AG04449 (cell line): ENCODE data around the gene HNMT.

Source experiments
- CTCF ChIA-PET: fragments of 350-600 bp; formaldehyde crosslinking; extraction: SDS; loops from one replicate; lab custom pipeline; 2021; ENCODE audit warnings: antibody characterized with exemption; lab: Yijun Ruan, JAX
- POLR2A ChIA-PET: fragments of 400-600, 350-600 bp; formaldehyde crosslinking; extraction: SDS; loops from one replicate; lab custom pipeline; 2020; ENCODE audit warnings: antibody characterized with exemption, inconsistent platforms; lab: Yijun Ruan, JAX
- DNase-seq: peaks from one replicate; pipeline ENCODE4 v3.0.0-alpha.2; 2010; ENCODE audit warnings: low read depth, low spot score
- H3K4me3 ChIP-seq: 2 replicates; pipeline ENCODE4 v1.5.1; 2011; ENCODE audit warnings: low read depth, mild to moderate bottlenecking, control low read depth, low read length
- CTCF ChIP-seq: IDR thresholded peaks from one replicate; pipeline ENCODE4 v1.5.1; 2011; ENCODE audit warnings: mild to moderate bottlenecking, moderate library complexity, low read length, control low read depth, inconsistent platforms; ENCODE audit not compliant: insufficient read depth; ENCODE audit errors: missing control alignments

The HNMT gene

GRCh38 chr2:137947728-137948336 is 16.4 kb upstream of the HNMT start:
- ChIA-PET POLR2A (no interaction called here), CTCF (interaction anchor here (0.7 to 13.4 kb wide), 15 partner anchors 9 to 879 kb away, joined by 3 to 276 read pairs (median 3); no protein-coding TSS in a partner anchor)
- DNase-seq: no peak
- no peak overlapping the region for H3K4me3 ChIP-seq
- TF ChIP-seq CTCF: peak; percentile 58

GRCh38 chr2:137948894-137949293 is 15.4 kb upstream of the HNMT start:
- H3K4me3 ChIP-seq: no peak overlapping the region
- no peak for DNase-seq
- ChIA-PET POLR2A (no interaction called here), CTCF (interaction anchor here (0.7 to 13.4 kb wide), 9 partner anchors 8 to 878 kb away, joined by 3 to 276 read pairs (median 3); no protein-coding TSS in a partner anchor)
- no peak for TF ChIP-seq CTCF

GRCh38 chr2:137950238-137950637 is 14.0 kb upstream of the HNMT start:
- POLR2A ChIA-PET: no interaction called here
- CTCF ChIA-PET: interaction anchor here (1.2 to 13.4 kb wide), 4 partner anchors 12 to 424 kb away, joined by 3 to 276 read pairs (median 8); no protein-coding TSS in a partner anchor
- TF ChIP-seq CTCF: no peak
- H3K4me3 ChIP-seq: no peak overlapping the region
- no peak for DNase-seq

- no peak for TF ChIP-seq CTCF
- ChIA-PET CTCF (interaction anchor here (1.0 to 13.4 kb wide), 4 partner anchors 9 to 423 kb away, joined by 3 to 276 read pairs (median 4); no protein-coding TSS in a partner anchor), POLR2A (interaction anchor here (0.8 kb wide), 1 partner anchor 13 kb away, joined by 5 read pairs; the partner anchor contains the start of gene HNMT)
- no peak overlapping the region for H3K4me3 ChIP-seq
- DNase-seq: no peak
Measured at GRCh38 chr2:137951586-137951985, 12.7 kb upstream of the HNMT start.

GRCh38 chr2:137952586-137953129 is 11.6 kb upstream of the HNMT start:
- ChIA-PET POLR2A (no interaction called here), CTCF (interaction anchor here (1.0 to 13.4 kb wide), 4 partner anchors 11 to 874 kb away, joined by 3 to 276 read pairs (median 6); partner anchors contain the start of gene HNMT)
- no peak for TF ChIP-seq CTCF
- DNase-seq: no peak
- H3K4me3 ChIP-seq: no peak overlapping the region; the same call in 1 of the 2 replicates

GRCh38 chr2:137955536-137955935 is 8.7 kb upstream of the HNMT start:
- no peak overlapping the region for H3K4me3 ChIP-seq
- POLR2A ChIA-PET: no interaction called here
- no peak for TF ChIP-seq CTCF
- DNase-seq: no peak
- CTCF ChIA-PET: no interaction called here
